Spleen (tissue), 11 donors: ENCODE data around the gene KRTAP5-8. TPM values are rescaled to one million over a fixed set of nuclear protein-coding genes. Genes with fewer than 3 reads are reported as not detected.
"Not testable (repeated sequence)": the region's sequence is repeated elsewhere in the genome, so short reads cannot be mapped to it uniquely, and the experiment has no call there.

Experiments
- DNase-seq: peaks from one replicate; pipeline ENCODE4 v3.0.0-alpha.2; 2020
- H3K27ac ChIP-seq, 8 donors: fragments of 200-600 bp; sonication (generic) in 7 of 8; 1 replicate in 4 of 8; 2 replicates in 4 of 8; pipeline versions ENCODE4 v1.5.0 to v1.8.0; 2016 to 2021; ENCODE audit warnings: inconsistent platforms in 4 of 8, mild to moderate bottlenecking in 4 of 8, moderate library complexity in 1 of 8
- H3K27me3 ChIP-seq, 7 donors: fragments of 200-600 bp; sonication (generic) in 6 of 7; replicated peaks in 1 of 7; 1 replicate in 4 of 7; 2 replicates in 3 of 7; pipeline versions ENCODE4 v1.5.0 to v1.8.0; 2016 to 2021; ENCODE audit warnings: inconsistent platforms in 3 of 7, mild to moderate bottlenecking in 1 of 7
- H3K36me3 ChIP-seq, 6 donors: fragments of 200-600 bp; sonication (generic) in 5 of 6; 1 replicate in 4 of 6; 2 replicates in 2 of 6; pipeline versions ENCODE4 v1.5.0 to v1.8.0; 2016 to 2021; ENCODE audit warnings: inconsistent platforms in 2 of 6
- H3K4me1 ChIP-seq, 6 donors: fragments of 200-600 bp; sonication (generic) in 5 of 6; 1 replicate in 3 of 6; 2 replicates in 3 of 6; pipeline versions ENCODE4 v1.5.0 to v1.8.0; 2016 to 2021; ENCODE audit warnings: inconsistent platforms in 3 of 6
- H3K4me3 ChIP-seq, 8 donors: fragments of 200-600 bp; sonication (generic) in 7 of 8; 1 replicate in 4 of 8; 2 replicates in 4 of 8; pipeline versions ENCODE4 v1.5.0 to v1.8.0; 2016 to 2021; ENCODE audit warnings: inconsistent platforms in 4 of 8, mild to moderate bottlenecking in 4 of 8, moderate library complexity in 2 of 8
- H3K9me3 ChIP-seq, 8 donors: fragments of 200-600 bp; sonication (generic) in 7 of 8; 1 replicate in 4 of 8; 2 replicates in 4 of 8; pipeline versions ENCODE4 v1.5.0 to v1.8.0; 2016 to 2021; ENCODE audit warnings: inconsistent platforms in 4 of 8
- CTCF ChIP-seq, 11 experiments: fragments of 200-600 bp in 7 of 11; fragments of 450-650 bp in 4 of 11; sonication (generic) in 4 of 11; IDR thresholded peaks in 8 of 11; conservative IDR thresholded peaks in 3 of 11; 1 replicate in 7 of 11; 2 replicates in 4 of 11; pipeline versions ENCODE4 v1.4.0 to v1.8.0; 2016 to 2021; ENCODE audit warnings: antibody characterized with exemption in 11 of 11, inconsistent platforms in 4 of 11, mild to moderate bottlenecking in 1 of 11
- POLR2A ChIP-seq, 3 donors: fragments of 450-650 bp; IDR thresholded peaks; one replicate each; pipeline ENCODE4 v1.5.1; 2017; ENCODE audit warnings: antibody characterized with exemption in 3 of 3, mild to moderate bottlenecking in 1 of 3
- POLR2AphosphoS5 ChIP-seq, 3 donors: sonication (generic); formaldehyde crosslinking; IDR thresholded peaks; one replicate each; pipeline ENCODE4 v1.5.1; 2017; ENCODE audit warnings: antibody characterized with exemption in 3 of 3
- WGBS, 5 donors: extraction: QIAGEN DNeasy Blood & Tissue Kit in 3 of 5; methylation state at CpG; one replicate each; pipeline versions ENCODE4 v1.1.5 to v1.1.7; 2013 to 2018; 5-methylcytosine and 5-hydroxymethylcytosine counted together
- intact Hi-C: fragments of 100-400 bp; cut with DNase I; formaldehyde crosslinking; loops from one replicate; pipeline ENCODE4 v1.15.0; 2023; ENCODE audit warnings: low total_unique reads
- polyA plus RNA-seq, 3 donors: library from polyadenylated mRNA; stranded (reverse); fragments of 200-250 nt; gene quantifications; one replicate each; pipeline ENCODE4 v1.2.1, GENCODE V29; 2013
- small RNA-seq, 4 donors: library from RNA; depleted of rRNA; stranded (forward); fragments of <200 nt; gene quantifications; one replicate each; pipeline ENCODE3, GENCODE V24; 2016
- total RNA-seq, 7 donors: library from RNA; depleted of rRNA in 3 of 7; stranded (reverse); fragments of >200 nt in 3 of 7; fragmentation: NEBNext Ultra II Directional in 4 of 7; extraction: Animal tissue kit (Norgen Biotek cat#: 25700) in 4 of 7; gene quantifications; one replicate each; pipeline versions ENCODE4 v1.1.0 to v1.2.1, GENCODE V29; 2016 to 2021
- donor health status: healthy with polysubstance abuse.
- donor health status: DM: no; HTN: no; CAD: no; lungs with moderate emphysema.
- donor health status: DM: no; HTN: no; CAD: no.
- donor health status: Bipolar disorder and iron deficiency.
- donor health status: healthy.
- donor health status: DM: no; HTN: no; CAD: no.
- donor health status: DM: yes; HTN: yes; CAD: no.

Gene KRTAP5-8
- total and polyA plus RNA-seq, 10 donors: 0.09 to 0.63 (median 0.25) TPM; not detected in 4

DNA sequence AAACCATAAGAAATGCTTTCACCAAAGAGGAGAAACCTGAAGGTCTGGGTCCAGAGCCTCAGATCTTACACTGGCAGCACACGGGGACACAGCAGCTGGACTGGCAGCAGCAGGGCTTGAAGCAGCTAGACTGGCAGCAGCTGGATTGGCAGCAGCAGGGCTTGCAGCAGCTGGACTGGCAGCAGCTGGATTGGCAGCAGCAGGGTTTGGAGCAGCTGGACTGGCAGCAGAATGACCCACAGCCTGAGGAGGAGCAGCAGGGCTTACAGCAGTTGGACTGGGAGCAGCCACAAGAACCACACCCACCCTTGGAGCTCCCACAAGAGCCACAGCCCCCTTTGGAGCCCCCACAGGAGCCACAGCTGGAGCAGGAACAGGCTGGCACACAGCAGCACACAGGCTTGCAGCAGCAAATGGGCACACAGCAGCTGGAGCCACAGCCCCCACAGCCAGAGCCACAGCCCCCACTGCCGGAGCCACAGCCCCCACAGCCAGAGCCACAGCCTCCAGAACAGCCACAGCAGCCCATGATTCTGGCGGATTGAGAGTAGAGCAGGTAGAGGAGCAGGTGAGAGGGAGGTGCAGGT lies 44.6 kb downstream of the KRTAP5-8 start, which contains the start of gene KRTAP5-11:
TSS of gene KRTAP5-11 (minus strand) at position 567 of the 587 bp plus-strand sequence. CDS start at position 529, 38 bp downstream.
- Histone ChIP-seq H3K4me1 (peaks cover 0 to 23% (median 11%) of the 10 kb centered on the region in 6 donors), H3K9me3 (no peaks in the 10 kb centered on the region), H3K27ac (peak within 1 kb of the TSS in 2 of 8 donors; percentile 14 to 38), H3K27me3 (peaks cover 0 to 17% (median 0%) of the 10 kb centered on the region in 7 donors), H3K4me3 (no peak within 1 kb of the TSS), H3K36me3 (no peaks in the 10 kb centered on the region)
- no peak for TF ChIP-seq POLR2AphosphoS5 (IDR thresholded peaks at IDR 0.05)
- TF ChIP-seq CTCF (IDR thresholded peaks at IDR 0.05 in 8 of 11, conservative IDR thresholded peaks at IDR 0.05 in 3 of 11): no peak
- no peak for TF ChIP-seq POLR2A (IDR thresholded peaks at IDR 0.05)
- no peak for DNase-seq
- intact Hi-C loops: no loop called here
- WGBS, 5 donors: 64 to 74% (median 72%) methylated on average over 3 of the region's 3 CpGs

DNA sequence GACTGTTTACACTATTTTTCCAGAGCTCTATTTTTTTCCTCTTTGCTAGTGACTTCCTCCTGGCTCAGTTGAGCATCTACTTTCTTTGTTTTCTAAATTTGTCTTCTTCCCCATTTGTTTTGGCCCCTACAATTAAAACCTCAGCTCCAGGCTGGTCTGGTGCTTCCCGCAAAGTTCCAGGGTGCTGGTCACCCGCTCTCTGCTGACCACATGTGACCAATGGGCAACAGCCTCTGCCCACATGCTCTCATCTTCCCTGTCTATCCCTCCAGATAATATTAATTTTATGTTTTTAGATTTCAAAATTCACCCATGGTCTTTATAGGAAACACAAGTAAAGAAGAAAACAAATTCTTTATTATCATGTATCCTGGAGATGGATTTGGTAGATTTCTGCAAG lies 45.1 kb downstream of the KRTAP5-8 start:
- 68 to 82% (median 77%) methylated on average over 2 of the region's 2 CpGs for WGBS, 5 donors
- DNase-seq, H3K36me3 ChIP-seq, intact Hi-C loops, H3K4me3 ChIP-seq, H3K9me3 ChIP-seq, H3K27ac ChIP-seq: not testable (repeated sequence)
- Histone ChIP-seq H3K4me1 (peaks cover 0 to 23% (median 11%) of the 10 kb centered on the region in 6 donors), H3K27me3 (peaks cover 0 to 17% (median 0%) of the 10 kb centered on the region in 7 donors)

- intact Hi-C loops: not testable (repeated sequence)
These were observed 47.8 kb downstream of the KRTAP5-8 start for GRCh38 chr11:71585673-71586072.

GRCh38 chr11:71588314-71588713 lies 50.5 kb downstream of the KRTAP5-8 start:
- H3K4me3 ChIP-seq, DNase-seq, intact Hi-C loops, H3K27ac ChIP-seq, H3K4me1 ChIP-seq, H3K9me3 ChIP-seq, H3K36me3 ChIP-seq, H3K27me3 ChIP-seq: not testable (repeated sequence)
- 66 to 81% (median 69%) methylated on average over 4 of the region's 4 CpGs for WGBS, 5 donors

More at GRCh38 chr11:71585673-71586072, 47.8 kb downstream of the KRTAP5-8 start:
- not testable (repeated sequence) for H3K4me3 ChIP-seq, H3K9me3 ChIP-seq, DNase-seq, H3K27ac ChIP-seq, H3K36me3 ChIP-seq
- Histone ChIP-seq H3K4me1 (peaks cover 0 to 12% (median 1%) of the 10 kb centered on the region in 6 donors), H3K27me3 (peaks cover 0 to 17% (median 0%) of the 10 kb centered on the region in 7 donors)
- WGBS, 5 donors: 80 to 93% (median 90%) methylated on average over 5 of the region's 5 CpGs

Small RNA genes lying within 50 kb of the gene (small RNA-seq; reads per million reads assigned to genes)
- 0 reads per million in 4 donors for gene AP000867.1
- 0 reads per million in 4 donors for gene KRTAP5-14P

Other genes starting within 250 kb of the KRTAP5-8 start
- gene DHCR7, start 89.6 kb upstream of the KRTAP5-8 start, total RNA-seq: 10 to 100 TPM; 10.9 to 26.4 (median 18.2) TPM
- 1 to 10 TPM; 3.6 to 6.2 (median 4.4) TPM for gene DHCR7, start 89.6 kb upstream of the KRTAP5-8 start, polyA plus RNA-seq
- 100 to 1,000 TPM in 6 of 7 donors, 10 to 100 TPM in 1; 89.6 to 137 (median 112) TPM for gene NADSYN1, start 84.8 kb upstream of the KRTAP5-8 start, total RNA-seq
- 100 to 1,000 TPM in 1 of 3 donors, 10 to 100 TPM in 2; 68.4 to 101 (median 74.4) TPM for gene NADSYN1, start 84.8 kb upstream of the KRTAP5-8 start, polyA plus RNA-seq
- gene KRTAP5-7, start 10.8 kb upstream of the KRTAP5-8 start, total RNA-seq: under 1 TPM in 3 of 7 donors, not detected in 4; 0.37 to 0.72 (median 0.70) TPM
- under 1 TPM in 1 of 3 donors, not detected in 2; 0.13 TPM for gene KRTAP5-7, start 10.8 kb upstream of the KRTAP5-8 start, polyA plus RNA-seq
- 1 to 10 TPM in 1 of 7 donors, under 1 TPM in 3, not detected in 3; 0.40 to 1.1 (median 0.62) TPM for gene KRTAP5-9, start 10.4 kb downstream of the KRTAP5-8 start, total RNA-seq
- under 1 TPM; 0.29 to 0.67 (median 0.33) TPM for gene KRTAP5-9, start 10.4 kb downstream of the KRTAP5-8 start, polyA plus RNA-seq
- gene KRTAP5-10, start 27.5 kb downstream of the KRTAP5-8 start, total RNA-seq: under 1 TPM in 1 of 7 donors, not detected in 6; 0.32 TPM
- gene KRTAP5-10, start 27.5 kb downstream of the KRTAP5-8 start, polyA plus RNA-seq: under 1 TPM; 0.08 to 0.17 (median 0.13) TPM
- gene KRTAP5-11, start 44.9 kb downstream of the KRTAP5-8 start, total RNA-seq: not detected
- not detected for gene KRTAP5-11, start 44.9 kb downstream of the KRTAP5-8 start, polyA plus RNA-seq